Body of pancreas (tissue), 4 donors: Measurements from ENCODE around the gene SLC22A17. TPM values are rescaled to one million over a fixed set of nuclear protein-coding genes. Genes with fewer than 3 reads are reported as not detected.
"Not testable (repeated sequence)": the region's sequence is repeated elsewhere in the genome, so short reads cannot be mapped to it uniquely, and the experiment has no call there.

Source experiments
- ATAC-seq: fragments of 150-250 bp; one replicate; pipeline ENCODE4 v1.9.1; 2016
- DNase-seq, 4 donors: peaks; one replicate each; pipeline ENCODE4 v3.0.0-alpha.2; 2019
- H3K27ac ChIP-seq, 4 donors: fragments of 200-600 bp; sonication (generic); 1 replicate in 3 of 4; 2 replicates in 1 of 4; pipeline versions ENCODE4 v1.5.1 to v1.6.1; 2016 to 2019; ENCODE audit warnings: mild to moderate bottlenecking in 1 of 4, mixed read lengths in 1 of 4, moderate library complexity in 1 of 4
- H3K27me3 ChIP-seq, 2 donors: fragments of 200-600 bp; sonication (generic); one replicate each; pipeline ENCODE4 v1.6.0; 2016; ENCODE audit warnings: mild to moderate bottlenecking in 1 of 2
- H3K36me3 ChIP-seq, 2 donors: fragments of 200-600 bp; sonication (generic); replicated peaks in 1 of 2; 2 replicates each; pipeline ENCODE4 v1.5.1; 2016; ENCODE audit warnings: low read depth in 2 of 2; ENCODE audit not compliant: insufficient read depth in 1 of 2
- H3K4me1 ChIP-seq: fragments of 200-600 bp; sonication (generic); one replicate; pipeline ENCODE4 v1.6.0; 2016
- H3K4me3 ChIP-seq, 2 donors: fragments of 200-600 bp; sonication (generic); 1 replicate in 1 of 2; 2 replicates in 1 of 2; pipeline ENCODE4 v1.5.1; 2016 to 2019
- H3K9me3 ChIP-seq, 3 donors: fragments of 200-600 bp; sonication (generic); 1 replicate in 2 of 3; 2 replicates in 1 of 3; pipeline ENCODE4 v1.5.1; 2016
- POLR2A ChIP-seq, 3 donors: fragments of 450-650 bp; IDR thresholded peaks; one replicate each; pipeline ENCODE4 v1.6.1; 2016; ENCODE audit warnings: antibody characterized with exemption in 3 of 3, mild to moderate bottlenecking in 2 of 3
- WGBS, 2 donors: methylation state at CpG; one replicate each; pipeline ENCODE4 v1.1.5; 2017; 5-methylcytosine and 5-hydroxymethylcytosine counted together
- intact Hi-C: fragments of 100-400 bp; cut with DNase I; formaldehyde crosslinking; loops from one replicate; pipeline ENCODE4 v1.15.1; 2023
- total RNA-seq, 2 donors: library from RNA; depleted of rRNA; stranded (reverse); fragments of >200 nt; gene quantifications; one replicate each; pipeline ENCODE4 v1.1.0, GENCODE V29; 2016
- TF ChIP-seq, protein P1 (sequence below), 7 experiments: fragments of 450-650 bp in 4 of 7; fragments of 200-600 bp in 3 of 7; sonication (generic) in 3 of 7; IDR thresholded peaks; one replicate each; pipeline ENCODE4 v1.5.1; 2016 to 2019; ENCODE audit warnings: antibody characterized with exemption in 7 of 7

Gene SLC22A17
- total RNA-seq, 2 donors from 2014 or later = 20.8 to 36.6 TPM

GRCh38 chr14:23335623-23336022 lies 17.1 kb downstream of the SLC22A17 start:
- no peaks in the 10 kb centered on the region for H3K27me3 ChIP-seq
- no peak for DNase-seq
- no peaks in the 10 kb centered on the region for H3K4me1 ChIP-seq
- intact Hi-C loops = no loop called here
- H3K27ac ChIP-seq = no peak overlapping the region
- TF ChIP-seq, protein P1, sequence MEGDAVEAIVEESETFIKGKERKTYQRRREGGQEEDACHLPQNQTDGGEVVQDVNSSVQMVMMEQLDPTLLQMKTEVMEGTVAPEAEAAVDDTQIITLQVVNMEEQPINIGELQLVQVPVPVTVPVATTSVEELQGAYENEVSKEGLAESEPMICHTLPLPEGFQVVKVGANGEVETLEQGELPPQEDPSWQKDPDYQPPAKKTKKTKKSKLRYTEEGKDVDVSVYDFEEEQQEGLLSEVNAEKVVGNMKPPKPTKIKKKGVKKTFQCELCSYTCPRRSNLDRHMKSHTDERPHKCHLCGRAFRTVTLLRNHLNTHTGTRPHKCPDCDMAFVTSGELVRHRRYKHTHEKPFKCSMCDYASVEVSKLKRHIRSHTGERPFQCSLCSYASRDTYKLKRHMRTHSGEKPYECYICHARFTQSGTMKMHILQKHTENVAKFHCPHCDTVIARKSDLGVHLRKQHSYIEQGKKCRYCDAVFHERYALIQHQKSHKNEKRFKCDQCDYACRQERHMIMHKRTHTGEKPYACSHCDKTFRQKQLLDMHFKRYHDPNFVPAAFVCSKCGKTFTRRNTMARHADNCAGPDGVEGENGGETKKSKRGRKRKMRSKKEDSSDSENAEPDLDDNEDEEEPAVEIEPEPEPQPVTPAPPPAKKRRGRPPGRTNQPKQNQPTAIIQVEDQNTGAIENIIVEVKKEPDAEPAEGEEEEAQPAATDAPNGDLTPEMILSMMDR (IDR thresholded peaks at IDR 0.05) = no peak
- no peak for TF ChIP-seq POLR2A (IDR thresholded peaks at IDR 0.05)
- H3K9me3 ChIP-seq = no peaks in the 10 kb centered on the region
- no peak for ATAC-seq
- 77 to 81% methylated on average over 5 of the region's 5 CpGs for WGBS, 2 donors
- no peak overlapping the region for H3K4me3 ChIP-seq
- H3K36me3 ChIP-seq = no peaks in the 10 kb centered on the region

DNA sequence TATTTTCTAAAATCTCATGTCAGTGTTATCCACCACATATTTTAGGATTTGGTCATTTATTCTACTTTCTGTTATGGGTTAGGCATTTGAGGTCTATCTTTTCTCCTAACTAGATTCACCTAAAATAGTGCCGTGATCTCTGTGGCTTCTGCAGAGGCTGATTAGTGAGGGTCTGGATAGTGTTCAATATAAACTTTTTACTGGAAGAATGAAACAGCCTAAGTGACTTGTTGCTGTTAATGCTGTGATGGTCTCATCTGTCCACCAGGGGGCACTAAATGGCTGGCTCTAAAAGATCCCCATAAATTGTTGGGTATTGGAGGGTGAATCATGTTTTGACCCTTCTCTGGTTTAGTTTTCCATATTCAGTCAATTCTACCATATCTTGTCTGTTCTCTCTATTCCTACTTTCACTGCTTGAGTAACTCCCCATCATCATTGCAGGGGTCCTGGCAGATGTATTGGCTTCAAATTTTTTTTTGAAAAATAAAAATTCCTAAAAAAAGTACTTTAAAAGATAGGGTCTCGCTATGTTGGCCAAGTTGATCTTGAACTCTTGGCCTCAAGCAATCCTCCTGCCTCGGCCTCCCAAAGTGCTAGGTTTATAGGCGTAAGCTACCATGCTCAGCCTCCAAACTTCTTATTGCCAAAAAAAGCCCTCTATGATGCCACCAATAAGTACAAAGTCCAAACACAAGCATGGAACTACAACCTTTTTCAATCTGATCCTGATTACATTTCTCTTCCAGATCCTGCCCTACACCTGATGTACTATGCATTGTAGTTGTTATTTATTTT lies 24.5 kb downstream of the SLC22A17 start:
- DNase-seq (peak; percentile 78 to 84 (median 82)), ATAC-seq (peak; percentile 88)
- Histone ChIP-seq H3K27me3 (no peaks in the 10 kb centered on the region), H3K36me3 (peaks cover 8 to 16% of the 10 kb centered on the region in 2 donors), H3K27ac (no peak overlapping the region), H3K4me1 (peaks cover 12% of the 10 kb centered on the region), H3K9me3 (no peaks in the 10 kb centered on the region), H3K4me3 (no peak overlapping the region)
- TF ChIP-seq, protein P1 (IDR thresholded peaks at IDR 0.05) = peak; percentile 74 to 91 (median 88)
- no peak for TF ChIP-seq POLR2A (IDR thresholded peaks at IDR 0.05)
- intact Hi-C loops = loop anchor here (10.0 kb wide), 1 partner anchor 237 kb away; the partner anchor contains the start of gene AP1G2
- WGBS, 2 donors = 33 to 35% methylated on average over 4 of the region's 4 CpGs

DNA sequence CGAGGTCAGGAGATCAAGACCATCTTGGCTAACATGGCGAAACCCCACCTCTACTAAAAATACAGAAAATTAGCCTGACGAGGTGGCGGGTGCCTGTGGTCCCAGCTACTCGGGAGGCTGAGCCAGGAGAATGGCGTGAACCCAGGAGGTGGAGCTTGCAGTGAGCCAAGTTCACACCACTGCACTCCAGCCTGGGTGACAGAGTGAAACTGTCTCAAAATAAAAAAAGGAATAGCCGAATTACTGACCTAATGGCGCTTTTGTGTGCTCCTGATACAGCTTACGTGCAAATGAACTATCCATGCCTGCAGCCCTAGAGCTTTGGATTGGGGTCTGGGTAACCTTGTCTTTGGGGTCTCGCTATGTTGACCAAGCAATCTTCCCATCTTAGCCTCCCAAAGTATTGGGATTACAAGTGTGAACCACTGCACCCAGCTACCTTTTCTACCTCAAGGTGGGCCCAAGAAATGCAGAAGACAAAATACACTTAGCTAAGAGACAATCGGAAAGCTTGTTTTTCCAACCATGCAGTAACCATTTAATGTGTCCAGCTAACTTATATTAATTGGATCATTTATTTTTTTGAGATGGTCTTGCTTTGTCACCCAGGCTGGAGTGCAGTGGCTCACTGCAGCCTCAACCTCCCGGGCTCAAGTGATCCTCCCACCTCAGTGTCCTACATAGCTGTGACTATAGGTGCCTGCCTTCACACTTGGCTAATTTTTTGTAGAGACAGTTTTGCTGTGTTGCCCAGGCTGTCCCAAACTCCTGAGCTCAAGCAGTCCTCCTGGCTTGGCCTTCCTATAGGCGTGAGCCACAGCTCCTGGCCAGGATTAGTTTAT lies 26.0 kb downstream of the SLC22A17 start:
- H3K36me3 ChIP-seq = peaks cover 8 to 17% of the 10 kb centered on the region in 2 donors
- no peaks in the 10 kb centered on the region for H3K9me3 ChIP-seq
- H3K27me3 ChIP-seq = no peaks in the 10 kb centered on the region
- ATAC-seq (no peak), DNase-seq (no peak)
- intact Hi-C loops = loop anchor here (10.0 kb wide), 1 partner anchor 238 kb away; the partner anchor contains the start of gene AP1G2
- peak in 1 of 3 donors; percentile 11 for TF ChIP-seq POLR2A (IDR thresholded peaks at IDR 0.05)
- TF ChIP-seq, protein P1 (IDR thresholded peaks at IDR 0.05) = no peak
- no peak overlapping the region for H3K27ac ChIP-seq
- H3K4me3 ChIP-seq = no peak overlapping the region
- WGBS, 2 donors = 56 to 70% methylated on average over 11 to 13 of the region's 13 CpGs
- H3K4me1 ChIP-seq = peaks cover 21% of the 10 kb centered on the region

GRCh38 chr14:23325746-23326145 lies 26.9 kb downstream of the SLC22A17 start:
- Histone ChIP-seq H3K4me1 (peaks cover 21% of the 10 kb centered on the region), H3K36me3 (peaks cover 8 to 17% of the 10 kb centered on the region in 2 donors)
- not testable (repeated sequence) for H3K27me3 ChIP-seq, H3K27ac ChIP-seq, ATAC-seq, H3K9me3 ChIP-seq, H3K4me3 ChIP-seq, DNase-seq
- intact Hi-C loops = loop anchor here (10.0 kb wide), 1 partner anchor 239 kb away; the partner anchor contains the start of gene AP1G2
- 96 to 99% methylated on average over 4 to 5 of the region's 5 CpGs for WGBS, 2 donors

DNA sequence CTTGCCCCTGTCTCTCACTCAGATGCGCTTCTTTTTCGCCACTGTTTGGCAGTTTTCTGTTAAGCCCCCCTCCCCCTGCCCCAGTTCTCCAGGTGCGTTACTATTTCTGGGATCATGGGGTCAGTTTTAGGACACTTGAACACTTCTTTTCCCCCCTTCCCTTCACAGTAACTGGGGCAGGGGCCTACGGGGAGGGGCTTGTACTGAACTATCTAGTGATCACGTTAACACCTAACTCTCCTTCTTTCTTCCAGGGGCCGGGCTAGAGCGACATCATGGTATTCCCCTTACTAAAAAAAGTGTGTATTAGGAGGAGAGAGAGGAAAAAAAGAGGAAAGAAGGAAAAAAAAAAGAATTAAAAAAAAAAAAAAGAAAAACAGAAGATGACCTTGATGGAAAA lies 27.7 kb downstream of the SLC22A17 start:
- Histone ChIP-seq H3K27ac (no peak overlapping the region), H3K4me3 (no peak overlapping the region), H3K9me3 (no peaks in the 10 kb centered on the region), H3K27me3 (no peaks in the 10 kb centered on the region), H3K4me1 (peaks cover 29% of the 10 kb centered on the region), H3K36me3 (peaks cover 8 to 17% of the 10 kb centered on the region in 2 donors)
- 79 to 84% methylated on average over 7 of the region's 7 CpGs for WGBS, 2 donors
- TF ChIP-seq, protein P1 (IDR thresholded peaks at IDR 0.05) = no peak
- no peak for TF ChIP-seq POLR2A (IDR thresholded peaks at IDR 0.05)
- intact Hi-C loops = loop anchor here (10.0 kb wide), 1 partner anchor 240 kb away; the partner anchor contains the start of gene AP1G2
- DNase-seq = no peak
- ATAC-seq = no peak
